ENCODE data around the gene EML4. TPM values are rescaled to one million over a fixed set of nuclear protein-coding genes. Genes with fewer than 3 reads are reported as not detected.

The EML4 gene
- polyA plus RNA-seq, 1 experiment, result 19.1 TPM

DNA sequence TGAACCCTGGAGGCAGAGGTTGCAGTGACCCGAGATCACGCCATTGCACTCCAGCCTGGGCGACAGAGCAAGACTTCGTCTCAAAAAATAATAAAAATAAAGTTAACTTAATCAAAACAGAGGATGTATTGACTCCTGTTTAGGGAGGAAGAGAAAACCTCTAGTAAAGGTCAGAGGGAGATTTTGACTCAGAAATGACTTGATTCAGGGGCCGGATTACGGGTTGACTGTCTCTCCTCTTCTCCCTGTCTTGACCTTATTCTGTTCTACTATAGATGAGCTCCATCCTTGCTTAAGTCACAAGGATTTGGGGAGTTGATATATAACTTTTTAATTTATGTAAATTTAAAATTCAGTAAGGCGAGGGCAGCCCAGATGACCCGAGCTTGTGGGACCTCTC lies 120.9 kb downstream of the EML4 start:
- POLR2A ChIA-PET, result no interaction called here
- no peaks in the 10 kb centered on the region for H3K36me3 ChIP-seq (ENCODE audit: control insufficient read depth, insufficient read depth, low read length)
- CTCF ChIA-PET, result interaction anchor here (0.6 to 1.1 kb wide), 2 partner anchors 13 to 34 kb away, joined by 3 read pairs; no protein-coding TSS in a partner anchor
- no peak overlapping the region for H3K4me3 ChIP-seq (ENCODE audit: low read depth, low read length)
- no peak for DNase-seq (ENCODE audit: low read depth)
- no peaks in the 10 kb centered on the region for H3K27me3 ChIP-seq (ENCODE audit: control insufficient read depth, insufficient read depth, low read length)
- TF ChIP-seq, protein P1, sequence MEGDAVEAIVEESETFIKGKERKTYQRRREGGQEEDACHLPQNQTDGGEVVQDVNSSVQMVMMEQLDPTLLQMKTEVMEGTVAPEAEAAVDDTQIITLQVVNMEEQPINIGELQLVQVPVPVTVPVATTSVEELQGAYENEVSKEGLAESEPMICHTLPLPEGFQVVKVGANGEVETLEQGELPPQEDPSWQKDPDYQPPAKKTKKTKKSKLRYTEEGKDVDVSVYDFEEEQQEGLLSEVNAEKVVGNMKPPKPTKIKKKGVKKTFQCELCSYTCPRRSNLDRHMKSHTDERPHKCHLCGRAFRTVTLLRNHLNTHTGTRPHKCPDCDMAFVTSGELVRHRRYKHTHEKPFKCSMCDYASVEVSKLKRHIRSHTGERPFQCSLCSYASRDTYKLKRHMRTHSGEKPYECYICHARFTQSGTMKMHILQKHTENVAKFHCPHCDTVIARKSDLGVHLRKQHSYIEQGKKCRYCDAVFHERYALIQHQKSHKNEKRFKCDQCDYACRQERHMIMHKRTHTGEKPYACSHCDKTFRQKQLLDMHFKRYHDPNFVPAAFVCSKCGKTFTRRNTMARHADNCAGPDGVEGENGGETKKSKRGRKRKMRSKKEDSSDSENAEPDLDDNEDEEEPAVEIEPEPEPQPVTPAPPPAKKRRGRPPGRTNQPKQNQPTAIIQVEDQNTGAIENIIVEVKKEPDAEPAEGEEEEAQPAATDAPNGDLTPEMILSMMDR (IDR thresholded peaks at IDR 0.05; ENCODE audit: insufficient read depth, low read depth, low read length), result no peak

DNA sequence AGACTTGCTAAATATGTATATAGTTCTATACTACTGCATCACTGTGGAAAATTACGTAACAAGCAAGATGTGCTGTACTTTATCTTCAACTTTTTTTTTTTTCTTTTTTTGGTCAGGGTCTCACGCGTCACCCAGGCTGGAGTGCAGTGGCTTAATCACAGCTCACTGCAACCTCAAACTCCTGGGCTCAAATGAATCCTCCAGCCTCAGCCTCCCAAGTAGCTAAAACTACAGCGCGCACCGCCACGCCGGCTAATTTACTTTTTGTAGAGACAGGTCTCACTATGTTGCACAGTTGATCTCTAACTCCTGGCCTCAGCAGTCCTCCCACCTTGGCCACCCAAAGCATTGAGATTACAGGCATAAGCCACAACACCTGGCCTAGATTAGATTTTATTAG lies 123.9 kb downstream of the EML4 start:
- CTCF ChIA-PET, result no interaction called here
- no peaks in the 10 kb centered on the region for H3K27me3 ChIP-seq (ENCODE audit: control insufficient read depth, insufficient read depth, low read length)
- TF ChIP-seq, protein P1 (IDR thresholded peaks at IDR 0.05; ENCODE audit: insufficient read depth, low read depth, low read length), result no peak
- POLR2A ChIA-PET, result no interaction called here
- peaks cover 5% of the 10 kb centered on the region for H3K36me3 ChIP-seq (ENCODE audit: control insufficient read depth, insufficient read depth, low read length)
- DNase-seq (ENCODE audit: low read depth), result no peak
- H3K4me3 ChIP-seq (ENCODE audit: low read depth, low read length), result no peak overlapping the region

DNA sequence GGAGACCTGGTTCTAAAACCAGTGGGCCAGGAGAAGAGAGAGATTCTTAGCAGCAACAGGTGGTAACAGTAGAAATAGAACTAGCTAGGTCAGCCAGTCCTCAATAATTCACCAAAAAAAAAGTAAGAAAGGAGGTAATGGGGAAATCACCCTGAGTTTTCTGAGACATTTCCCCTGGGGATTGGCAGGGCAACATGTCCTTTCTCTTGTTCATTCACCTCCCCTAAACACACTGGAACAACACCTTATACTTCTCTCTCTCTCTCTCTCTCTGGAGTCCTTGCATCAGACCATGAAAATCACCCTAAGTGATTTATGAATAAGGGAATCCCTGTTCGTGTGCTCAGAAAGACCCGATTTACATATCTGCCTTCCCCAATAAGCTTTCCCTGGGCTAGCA lies 127.1 kb downstream of the EML4 start:
- POLR2A ChIA-PET, result no interaction called here
- H3K36me3 ChIP-seq (ENCODE audit: control insufficient read depth, insufficient read depth, low read length), result peaks cover 5% of the 10 kb centered on the region
- CTCF ChIA-PET, result no interaction called here
- H3K27me3 ChIP-seq (ENCODE audit: control insufficient read depth, insufficient read depth, low read length), result no peaks in the 10 kb centered on the region
- DNase-seq (ENCODE audit: low read depth), result no peak
- no peak overlapping the region for H3K4me3 ChIP-seq (ENCODE audit: low read depth, low read length)
- TF ChIP-seq, protein P1 (IDR thresholded peaks at IDR 0.05; ENCODE audit: insufficient read depth, low read depth, low read length), result no peak

DNA sequence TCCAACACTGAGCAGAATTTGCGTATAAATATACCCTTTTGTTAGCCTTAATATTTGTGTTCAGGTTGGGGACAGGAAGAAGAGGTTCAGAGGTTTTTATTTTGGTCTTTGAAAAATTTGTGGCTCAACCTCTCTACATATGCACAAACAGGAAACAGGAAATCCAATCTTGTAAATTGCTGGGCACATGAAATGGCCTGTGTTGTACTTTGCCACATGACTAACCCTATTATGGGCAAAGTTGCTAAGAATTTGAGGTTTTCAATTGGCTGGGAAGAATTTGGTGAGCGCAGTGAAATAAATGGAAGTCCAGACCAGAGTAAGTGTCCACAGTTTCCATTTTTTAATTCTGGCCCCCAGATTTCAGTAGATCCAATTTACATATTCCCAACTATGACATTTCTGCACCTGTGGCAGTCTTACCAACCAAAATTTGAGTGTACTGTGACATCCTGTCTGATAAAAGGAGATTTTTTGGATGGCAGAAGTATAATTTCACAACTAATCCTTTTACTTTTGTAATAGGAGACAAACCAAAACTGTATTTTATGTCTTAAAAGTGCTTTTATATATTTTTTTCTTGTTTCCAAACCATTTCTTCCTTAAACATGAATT lies 128.3 kb downstream of the EML4 start:
- Histone ChIP-seq H3K27me3 (ENCODE audit: control insufficient read depth, insufficient read depth, low read length) (no peaks in the 10 kb centered on the region), H3K4me3 (ENCODE audit: low read depth, low read length) (no peak overlapping the region), H3K36me3 (ENCODE audit: control insufficient read depth, insufficient read depth, low read length) (peaks cover 5% of the 10 kb centered on the region)
- DNase-seq (ENCODE audit: low read depth), result no peak
- TF ChIP-seq, protein P1 (IDR thresholded peaks at IDR 0.05; ENCODE audit: insufficient read depth, low read depth, low read length), result no peak
- CTCF ChIA-PET, result no interaction called here
- POLR2A ChIA-PET, result no interaction called here

DNA sequence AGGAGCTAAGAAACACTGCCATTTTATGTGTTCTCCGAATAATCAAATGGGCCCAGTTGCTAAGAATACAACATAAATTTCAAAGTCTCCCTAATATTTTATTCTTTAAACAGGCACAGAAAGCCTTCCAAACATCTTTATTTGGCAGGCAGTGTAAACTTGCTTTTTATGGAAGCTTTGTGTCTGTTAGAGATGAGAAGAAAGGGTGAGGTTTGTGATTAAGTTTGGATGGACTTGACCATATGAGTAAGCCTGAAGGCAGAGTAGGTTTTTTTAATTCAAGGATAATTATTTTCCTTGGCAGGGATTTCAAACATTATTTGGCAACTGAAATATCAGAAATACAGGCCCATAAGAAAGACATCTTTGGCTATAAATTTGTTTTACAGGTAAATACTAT lies 129.0 kb downstream of the EML4 start:
- TF ChIP-seq, protein P1 (IDR thresholded peaks at IDR 0.05; ENCODE audit: insufficient read depth, low read depth, low read length), result no peak
- no peak overlapping the region for H3K4me3 ChIP-seq (ENCODE audit: low read depth, low read length)
- POLR2A ChIA-PET, result no interaction called here
- CTCF ChIA-PET, result interaction anchor here (1.4 kb wide), 1 partner anchor 14 kb away, joined by 3 read pairs; no protein-coding TSS in a partner anchor
- peaks cover 7% of the 10 kb centered on the region for H3K36me3 ChIP-seq (ENCODE audit: control insufficient read depth, insufficient read depth, low read length)
- DNase-seq (ENCODE audit: low read depth), result no peak
- H3K27me3 ChIP-seq (ENCODE audit: control insufficient read depth, insufficient read depth, low read length), result no peaks in the 10 kb centered on the region

Data from BJ (cell line).